ENCODE results near the gene PIGA. TPM values are rescaled to one million over a fixed set of nuclear protein-coding genes. Genes with fewer than 3 reads are reported as not detected.

PIGA gene, protein sequence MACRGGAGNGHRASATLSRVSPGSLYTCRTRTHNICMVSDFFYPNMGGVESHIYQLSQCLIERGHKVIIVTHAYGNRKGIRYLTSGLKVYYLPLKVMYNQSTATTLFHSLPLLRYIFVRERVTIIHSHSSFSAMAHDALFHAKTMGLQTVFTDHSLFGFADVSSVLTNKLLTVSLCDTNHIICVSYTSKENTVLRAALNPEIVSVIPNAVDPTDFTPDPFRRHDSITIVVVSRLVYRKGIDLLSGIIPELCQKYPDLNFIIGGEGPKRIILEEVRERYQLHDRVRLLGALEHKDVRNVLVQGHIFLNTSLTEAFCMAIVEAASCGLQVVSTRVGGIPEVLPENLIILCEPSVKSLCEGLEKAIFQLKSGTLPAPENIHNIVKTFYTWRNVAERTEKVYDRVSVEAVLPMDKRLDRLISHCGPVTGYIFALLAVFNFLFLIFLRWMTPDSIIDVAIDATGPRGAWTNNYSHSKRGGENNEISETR
- total RNA-seq (2022; extraction: Qiagen RNA extraction), result 6.3 to 10.2 TPM (median 8.9 TPM) in 5 replicates

GRCh38 chrX:15335135-15336022 is at the start of gene PIGA:
Gene PIGA, minus strand, starts transcription at chrX:15335523. Its CDS starts 3,593 bp downstream, at chrX:15331930.

DNA sequence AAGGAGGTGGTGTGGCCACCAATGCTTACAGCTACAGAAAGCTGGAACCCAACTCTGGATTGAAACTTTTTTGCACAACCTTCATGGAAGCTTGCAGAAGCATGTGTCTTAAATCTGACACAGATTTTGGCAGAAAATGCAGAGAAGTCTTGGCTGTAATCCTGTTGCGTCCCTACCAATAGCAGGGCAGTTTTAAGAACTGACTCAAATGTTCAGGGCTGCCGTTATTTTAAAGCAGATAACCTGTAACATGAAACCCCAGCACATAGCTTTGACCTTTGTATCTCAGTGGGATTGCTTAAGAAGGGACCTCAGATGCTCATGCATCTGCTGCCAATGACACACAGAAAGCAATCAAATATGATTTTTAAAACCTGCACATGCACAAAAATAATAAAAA is 49.0 kb upstream of the PIGA start, which contains the start of gene VEGFD:
VEGFD (minus strand) TSS at position 110 of the 400 bp plus-strand sequence. CDS start 467 bp downstream, outside the sequence.

GRCh38 chrX:15315509-15315908 is 19.8 kb downstream of the PIGA start, which contains the start of gene ASB11:
Gene ASB11, minus strand, starts transcription at chrX:15315640. Its CDS starts 35 bp downstream, at chrX:15315605.

GRCh38 chrX:15269618-15270521 is 65.5 kb downstream of the PIGA start, which contains the start of gene ASB9:
Gene ASB9, minus strand, starts transcription at chrX:15270083. Its CDS starts 209 bp downstream, at chrX:15269874.

Other genes with a start within 250 kb of the PIGA start
- 19.5 to 25.3 TPM (median 21.0 TPM) in 5 replicates for gene ASB9, start 65.4 kb downstream of the PIGA start, total RNA-seq (2022; extraction: Qiagen RNA extraction)
- gene ASB11, start 19.9 kb downstream of the PIGA start, total RNA-seq (2022; extraction: Qiagen RNA extraction), result not detected in 5 replicates
- 0.14 to 0.57 TPM (median 0.22 TPM) in 5 replicates for gene VEGFD, start 48.9 kb upstream of the PIGA start, total RNA-seq (2022; extraction: Qiagen RNA extraction)
- 51.4 to 54.5 TPM (median 52.4 TPM) in 5 replicates for gene PIR, start 157.8 kb upstream of the PIGA start, total RNA-seq (2022; extraction: Qiagen RNA extraction)
- gene BMX, start 165.3 kb upstream of the PIGA start, total RNA-seq (2022; extraction: Qiagen RNA extraction), result not detected in 5 replicates